HL-60/S4 treated with phorbol 12-myristate 13-acetate at 8.2 ng/mL for 4 days and 3 days (cell line): ENCODE results near the gene TBX22.
"Not testable (repeated sequence)": the region's sequence is repeated elsewhere in the genome, so short reads cannot be mapped to it uniquely, and the experiment has no call there.

Source experiments
- in situ Hi-C: fragments of 300-500 bp; cut with MboI; formaldehyde crosslinking; loops from 2 replicates; pipeline ENCODE4 v1.15.0; 2022; ENCODE audit warnings: low sequenced_read_pairs

TBX22 gene

GRCh38 chrX:80014141-80014940 is at the start of gene TBX22:
TBX22 (plus strand) TSS chrX:80014753; CDS start chrX:80022270, 7,517 bp downstream.
- in situ Hi-C loops = no loop called here

DNA sequence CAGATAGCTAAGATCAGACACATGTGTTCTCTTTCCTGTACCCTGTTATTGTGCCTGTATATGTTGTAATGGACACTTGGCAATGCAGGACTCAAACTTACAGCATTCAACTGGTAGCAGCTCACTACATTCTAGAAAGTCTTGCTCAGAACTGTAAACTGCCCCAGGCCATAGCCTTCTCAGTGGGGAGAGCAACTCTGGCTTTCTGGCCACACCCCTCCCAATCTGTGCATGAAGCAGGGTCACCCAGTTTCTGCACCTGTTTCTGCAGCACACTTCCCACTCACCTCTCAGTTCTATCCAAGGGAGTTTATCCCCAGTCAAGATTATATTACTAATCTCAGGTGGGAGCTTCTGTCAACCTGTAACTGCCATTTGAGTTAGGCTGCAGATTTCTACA is 38.9 kb upstream of the TBX22 start:
- in situ Hi-C loops = no loop called here

GRCh38 chrX:80004458-80004857 is 10.1 kb upstream of the TBX22 start:
- in situ Hi-C loops = no loop called here

GRCh38 chrX:80011522-80011921 is 3.0 kb upstream of the TBX22 start:
- in situ Hi-C loops = no loop called here

DNA sequence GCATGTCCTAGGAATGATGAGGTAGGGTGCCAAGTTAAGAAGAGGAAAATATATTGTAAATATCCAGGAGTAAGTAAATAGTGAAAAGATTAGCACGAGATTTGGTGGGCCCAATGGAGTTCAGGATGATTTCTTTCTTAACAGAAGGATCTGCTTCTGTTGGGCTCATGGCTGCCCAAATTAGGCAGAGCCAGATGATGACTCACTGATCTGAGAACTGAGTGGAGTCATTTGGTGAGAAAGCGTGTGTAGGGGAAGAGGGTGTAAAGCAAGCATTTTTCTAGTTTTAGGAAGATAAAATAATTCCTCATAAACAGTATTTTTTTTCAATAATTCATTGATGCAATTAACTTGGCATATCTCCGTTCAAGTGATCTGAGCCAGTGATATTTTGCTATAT is 1.6 kb downstream of the TBX22 start:
- in situ Hi-C loops = no loop called here

DNA sequence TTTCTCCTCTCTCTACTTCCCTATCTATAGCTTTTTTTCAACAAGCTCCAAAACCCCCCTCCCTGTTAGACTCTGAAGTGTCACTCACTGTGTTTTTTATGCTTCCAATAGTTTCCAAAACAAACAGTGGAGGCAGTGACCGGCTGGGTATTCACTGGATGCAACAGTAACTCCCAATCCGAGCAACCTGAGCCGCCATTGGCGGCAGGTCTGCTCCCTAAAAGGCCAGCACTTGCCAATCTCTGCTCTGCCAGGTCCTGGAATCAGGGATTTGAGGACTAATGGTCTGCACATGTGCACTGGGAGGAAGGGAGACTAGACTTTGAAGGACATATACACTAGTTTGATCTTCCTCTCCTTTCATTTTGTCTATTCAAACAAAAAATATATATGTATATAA is 7.1 kb downstream of the TBX22 start:
- in situ Hi-C loops = no loop called here

DNA sequence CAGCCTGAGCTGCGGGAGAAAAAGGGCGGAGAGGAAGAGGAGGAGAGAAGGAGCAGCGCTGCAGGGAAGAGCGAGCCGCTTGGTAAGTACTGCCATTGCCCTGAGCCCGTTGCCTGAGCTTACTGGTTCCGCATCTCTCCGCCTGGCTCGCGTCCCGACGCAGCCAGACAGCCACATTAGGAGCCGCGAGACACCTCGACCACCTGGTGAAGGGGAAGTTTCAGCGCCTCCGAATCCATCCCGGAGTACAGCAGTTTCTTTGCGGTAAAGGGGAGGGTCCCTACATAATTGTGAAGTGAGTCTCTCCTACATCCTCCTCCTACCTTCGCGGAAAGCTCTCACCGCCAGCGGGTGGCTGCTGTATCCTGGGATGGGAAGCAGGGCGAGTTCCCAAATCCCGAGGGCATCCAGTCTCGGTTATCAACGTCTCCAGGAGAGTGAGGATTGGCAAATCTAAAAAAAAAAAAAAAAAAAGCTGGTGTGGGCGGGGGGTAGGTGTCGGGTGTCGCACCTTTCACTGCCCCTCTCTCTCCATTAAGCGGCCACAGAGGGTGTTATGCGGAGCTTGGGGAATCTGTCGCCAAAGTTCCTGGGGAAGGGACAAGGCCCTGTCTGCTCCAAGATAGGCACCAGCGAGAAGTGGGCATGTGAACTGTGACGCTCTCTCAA is 7.9 kb downstream of the TBX22 start:
- in situ Hi-C loops = no loop called here

DNA sequence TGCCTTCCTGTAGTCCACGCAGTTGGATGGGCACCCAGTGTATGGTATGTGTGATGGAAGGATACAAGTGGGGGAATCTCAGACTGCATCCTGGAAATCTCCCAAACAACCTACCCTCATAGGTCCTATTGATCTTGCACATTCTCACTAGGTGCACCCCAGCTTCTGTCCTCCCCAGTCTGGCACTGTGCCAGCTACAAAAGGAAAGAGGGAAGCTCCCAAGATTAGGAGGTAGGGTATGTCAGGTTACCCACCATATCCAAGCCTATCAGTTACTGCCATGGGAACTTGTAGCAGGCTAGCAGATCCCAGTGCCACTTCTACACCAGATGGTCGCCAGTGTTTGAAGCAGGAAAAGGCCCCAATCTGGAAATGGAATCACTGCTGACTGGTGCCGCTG is 11.6 kb downstream of the TBX22 start:
- in situ Hi-C loops = no loop called here

DNA sequence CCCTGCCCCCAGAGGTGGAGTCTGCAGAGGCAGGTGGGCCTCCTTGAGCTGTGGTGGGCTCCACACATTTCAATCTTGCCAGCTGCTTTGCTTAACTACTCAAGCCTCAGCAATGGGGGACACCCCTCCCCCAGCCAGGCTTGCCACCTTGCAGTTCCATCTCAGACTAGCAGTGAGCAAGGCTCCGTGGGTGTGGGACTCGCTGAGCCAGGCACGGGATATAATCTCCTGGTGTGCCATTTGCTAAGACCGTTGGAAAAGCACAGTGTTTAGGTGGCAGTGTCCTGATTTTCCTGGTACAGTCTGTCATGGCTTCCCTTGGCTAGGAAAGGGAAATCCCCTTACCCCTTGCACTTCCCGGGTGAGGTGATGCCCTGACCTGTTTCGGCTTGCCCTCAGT is 51.6 kb downstream of the TBX22 start:
- in situ Hi-C loops = not testable (repeated sequence)

DNA sequence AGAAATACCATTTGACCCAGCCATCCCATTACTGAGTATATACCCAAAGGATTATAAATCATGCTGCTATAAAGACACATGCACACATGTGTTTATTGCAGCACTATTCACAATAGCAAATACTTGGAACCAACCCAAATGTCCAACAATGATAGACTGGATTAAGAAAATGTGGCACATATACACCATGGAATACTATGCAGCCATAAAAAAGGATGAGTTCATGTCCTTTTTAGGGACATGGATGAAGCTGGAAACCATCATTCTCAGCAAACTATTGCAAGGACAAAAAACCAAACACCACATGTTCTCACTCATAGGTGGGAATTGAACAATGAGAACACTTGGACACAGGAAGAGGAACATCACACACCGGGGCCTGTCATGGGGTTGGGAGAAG is 61.1 kb downstream of the TBX22 start:
- in situ Hi-C loops = not testable (repeated sequence)
